Skeletal muscle tissue (tissue), 4 donors: ENCODE data around the gene LRWD1. TPM values are rescaled to one million over a fixed set of nuclear protein-coding genes. Genes with fewer than 3 reads are reported as not detected.
"Not testable (repeated sequence)": the region's sequence is repeated elsewhere in the genome, so short reads cannot be mapped to it uniquely, and the experiment has no call there.

Experiments
- H3K27ac ChIP-seq: one replicate; pipeline ENCODE4 v1.7.0; 2013; ENCODE audit warnings: mild to moderate bottlenecking, low read depth, low read length, inconsistent platforms
- H3K27me3 ChIP-seq, 3 donors: one replicate each; pipeline ENCODE4 v1.7.0; 2013; ENCODE audit warnings: low read length in 3 of 3; ENCODE audit not compliant: control insufficient read depth in 3 of 3, insufficient read depth in 3 of 3
- H3K36me3 ChIP-seq, 3 donors: one replicate each; pipeline ENCODE4 v1.7.0; 2013; ENCODE audit warnings: low read length in 3 of 3; ENCODE audit not compliant: control insufficient read depth in 3 of 3, insufficient read depth in 3 of 3
- H3K4me1 ChIP-seq, 3 donors: one replicate each; pipeline ENCODE4 v1.7.0; 2013; ENCODE audit warnings: low read length in 3 of 3, mild to moderate bottlenecking in 3 of 3; ENCODE audit not compliant: control insufficient read depth in 3 of 3, insufficient read depth in 3 of 3
- H3K4me3 ChIP-seq, 3 donors: one replicate each; pipeline ENCODE4 v1.7.0; 2013; ENCODE audit warnings: low read length in 3 of 3
- H3K9ac ChIP-seq, 3 donors: one replicate each; pipeline ENCODE4 v1.7.0; 2013; ENCODE audit warnings: low read length in 3 of 3, mild to moderate bottlenecking in 3 of 3, moderate library complexity in 2 of 3, low read depth in 1 of 3
- H3K9me3 ChIP-seq, 3 donors: one replicate each; pipeline ENCODE4 v1.7.0; 2013; ENCODE audit warnings: low read length in 3 of 3; ENCODE audit not compliant: control insufficient read depth in 3 of 3
- total RNA-seq: library from RNA; depleted of rRNA; stranded (reverse); fragments of >200 nt; gene quantifications from one replicate; pipeline ENCODE4 v1.2.3, GENCODE V29; 2014
- donor health status: Osteomylitis.

LRWD1 gene
- total RNA-seq, 1 donor from 2014 or later = 12.5 TPM

- H3K27ac ChIP-seq, H3K27me3 ChIP-seq, H3K9me3 ChIP-seq, H3K4me1 ChIP-seq, H3K9ac ChIP-seq, H3K36me3 ChIP-seq, H3K4me3 ChIP-seq: not testable (repeated sequence)
These were observed 29.8 kb downstream of the LRWD1 start for GRCh38 chr7:102494473-102495149.

GRCh38 chr7:102496861-102497260, 32.1 kb downstream of the LRWD1 start:
- H3K36me3 ChIP-seq, H3K4me3 ChIP-seq, H3K9ac ChIP-seq, H3K4me1 ChIP-seq, H3K27me3 ChIP-seq, H3K27ac ChIP-seq, H3K9me3 ChIP-seq: not testable (repeated sequence)

- not testable (repeated sequence) for H3K4me1 ChIP-seq, H3K36me3 ChIP-seq, H3K9ac ChIP-seq, H3K4me3 ChIP-seq, H3K27me3 ChIP-seq, H3K9me3 ChIP-seq, H3K27ac ChIP-seq
These were observed 32.5 kb downstream of the LRWD1 start for GRCh38 chr7:102497308-102497707.

GRCh38 chr7:102498321-102498720, 33.5 kb downstream of the LRWD1 start:
- H3K9ac ChIP-seq, H3K27ac ChIP-seq, H3K9me3 ChIP-seq, H3K4me3 ChIP-seq, H3K36me3 ChIP-seq, H3K4me1 ChIP-seq, H3K27me3 ChIP-seq: not testable (repeated sequence)

- not testable (repeated sequence) for H3K4me1 ChIP-seq, H3K36me3 ChIP-seq, H3K4me3 ChIP-seq, H3K27ac ChIP-seq, H3K9me3 ChIP-seq, H3K9ac ChIP-seq, H3K27me3 ChIP-seq
These were observed 38.4 kb downstream of the LRWD1 start for GRCh38 chr7:102503141-102503540.

- not testable (repeated sequence) for H3K36me3 ChIP-seq, H3K4me1 ChIP-seq, H3K27me3 ChIP-seq, H3K9me3 ChIP-seq, H3K4me3 ChIP-seq
- peak overlapping the region in 1 of 3 donors; percentile 45 for H3K9ac ChIP-seq
- peak overlapping the region; percentile 56 for H3K27ac ChIP-seq
These were observed 40.8 kb downstream of the LRWD1 start for GRCh38 chr7:102505298-102506185.

GRCh38 chr7:102507410-102508088, 42.8 kb downstream of the LRWD1 start:
- H3K27ac ChIP-seq = peak overlapping the region; percentile 62
- not testable (repeated sequence) for H3K36me3 ChIP-seq, H3K4me3 ChIP-seq, H3K4me1 ChIP-seq, H3K9ac ChIP-seq, H3K27me3 ChIP-seq, H3K9me3 ChIP-seq

GRCh38 chr7:102510575-102510974, 45.8 kb downstream of the LRWD1 start:
- H3K36me3 ChIP-seq, H3K4me3 ChIP-seq, H3K9ac ChIP-seq, H3K9me3 ChIP-seq, H3K27me3 ChIP-seq, H3K27ac ChIP-seq, H3K4me1 ChIP-seq: not testable (repeated sequence)

GRCh38 chr7:102511860-102512522, 47.2 kb downstream of the LRWD1 start:
- H3K4me1 ChIP-seq, H3K36me3 ChIP-seq, H3K27me3 ChIP-seq, H3K9ac ChIP-seq, H3K4me3 ChIP-seq, H3K9me3 ChIP-seq: not testable (repeated sequence)
- peak overlapping the region; percentile 80 for H3K27ac ChIP-seq
